HFFc6 (cell line): ENCODE data around the gene DCHS1. TPM values are rescaled to one million over a fixed set of nuclear protein-coding genes. Genes with fewer than 3 reads are reported as not detected.

ENCODE experiments used
- DNase-seq: peaks from one replicate; pipeline ENCODE4 v3.0.0-alpha.2; 2018
- H3K27ac Mint-ChIP-seq: 2 replicates; pipeline ENCODE4 v1.8.0; 2020; ENCODE audit warnings: mild to moderate bottlenecking, mixed read lengths
- H3K27me3 Mint-ChIP-seq: 2 replicates; pipeline ENCODE4 v1.8.0; 2021; ENCODE audit warnings: mild to moderate bottlenecking, moderate library complexity, mixed read lengths; ENCODE audit not compliant: insufficient read depth
- H3K36me3 Mint-ChIP-seq: 2 replicates; pipeline ENCODE4 v1.8.0; 2021; ENCODE audit warnings: low read depth, mixed read lengths
- H3K4me1 Mint-ChIP-seq: 2 replicates; pipeline ENCODE4 v1.8.0; 2020; ENCODE audit warnings: low read depth, mixed read lengths
- H3K4me3 Mint-ChIP-seq: 2 replicates; pipeline ENCODE4 v1.8.0; 2020; ENCODE audit warnings: mild to moderate bottlenecking, moderate library complexity, mixed read lengths
- H3K9me3 Mint-ChIP-seq: 2 replicates; pipeline ENCODE4 v1.8.0; 2020; ENCODE audit warnings: mild to moderate bottlenecking, mixed read lengths
- CTCF ChIP-seq: fragments of 200-600 bp; sonication (generic); IDR thresholded peaks from 2 replicates; pipeline ENCODE4 v1.5.0; 2021; ENCODE audit warnings: antibody characterized with exemption, mild to moderate bottlenecking
- total RNA-seq, 6 experiments: library from RNA; stranded (reverse); fragmentation: NEBNext Ultra II Directional; extraction: Animal tissue kit (Norgen Biotek cat#: 25700); gene quantifications; 2 replicates in 1 of 6; 3 replicates in 5 of 6; pipeline ENCODE4 v1.2.3, GENCODE V29; 2021

Gene DCHS1
- total RNA-seq, 6 experiments from 2014 or later, result 1.4 to 2.8 (median 2.3) TPM

- Mint-ChIP-seq H3K4me1 (no peaks in the 10 kb centered on the region), H3K27me3 (no peaks in the 10 kb centered on the region), H3K36me3 (no peaks in the 10 kb centered on the region), H3K9me3 (no peaks in the 10 kb centered on the region), H3K4me3 (no peak overlapping the region), H3K27ac (no peak overlapping the region)
- no peak for DNase-seq
- no peak for TF ChIP-seq CTCF
Observed at GRCh38 chr11:6632116-6633073, 23.2 kb downstream of the DCHS1 start.

GRCh38 chr11:6631361-6631890, 24.2 kb downstream of the DCHS1 start:
- H3K4me1 Mint-ChIP-seq, result no peaks in the 10 kb centered on the region
- H3K27me3 Mint-ChIP-seq, result no peaks in the 10 kb centered on the region; the same call in 1 of the 2 replicates
- no peaks in the 10 kb centered on the region for H3K9me3 Mint-ChIP-seq
- no peak for TF ChIP-seq CTCF
- no peak overlapping the region for H3K4me3 Mint-ChIP-seq
- H3K27ac Mint-ChIP-seq, result no peak overlapping the region
- no peak for DNase-seq
- no peaks in the 10 kb centered on the region for H3K36me3 Mint-ChIP-seq

- Mint-ChIP-seq H3K36me3 (no peaks in the 10 kb centered on the region), H3K4me1 (no peaks in the 10 kb centered on the region), H3K27ac (no peak overlapping the region), H3K27me3 (no peaks in the 10 kb centered on the region; the same call in 1 of the 2 replicates), H3K9me3 (no peaks in the 10 kb centered on the region), H3K4me3 (no peak overlapping the region)
- no peak for DNase-seq
- no peak for TF ChIP-seq CTCF
Observed at GRCh38 chr11:6630632-6631291, 24.8 kb downstream of the DCHS1 start.

GRCh38 chr11:6629892-6630631, 25.5 kb downstream of the DCHS1 start:
- Mint-ChIP-seq H3K27me3 (no peaks in the 10 kb centered on the region; the same call in 1 of the 2 replicates), H3K4me3 (no peak overlapping the region), H3K9me3 (no peaks in the 10 kb centered on the region), H3K36me3 (no peaks in the 10 kb centered on the region), H3K4me1 (no peaks in the 10 kb centered on the region), H3K27ac (no peak overlapping the region)
- DNase-seq, result no peak
- no peak for TF ChIP-seq CTCF

GRCh38 chr11:6629573-6629891, 26.1 kb downstream of the DCHS1 start:
- TF ChIP-seq CTCF, result no peak
- Mint-ChIP-seq H3K4me3 (no peak overlapping the region), H3K9me3 (no peaks in the 10 kb centered on the region)

More at GRCh38 chr11:6629573-6629891, 26.1 kb downstream of the DCHS1 start:
- Mint-ChIP-seq H3K36me3 (no peaks in the 10 kb centered on the region), H3K27ac (no peak overlapping the region), H3K27me3 (no peaks in the 10 kb centered on the region; the same call in 1 of the 2 replicates), H3K4me1 (no peaks in the 10 kb centered on the region)
- no peak for DNase-seq
